Testis (tissue), 2 donors: ENCODE data around the gene PTPN13.

ENCODE experiments used
- POLR2A ChIP-seq: fragments of 450-650 bp; IDR thresholded peaks from one replicate; pipeline ENCODE4 v1.6.1; 2017; ENCODE audit warnings: antibody characterized with exemption, mild to moderate bottlenecking, moderate library complexity
- TF ChIP-seq, protein P1 (sequence below), 3 experiments: fragments of 450-650 bp in 2 of 3; fragments of 200-600 bp in 1 of 3; sonication (generic) in 1 of 3; IDR thresholded peaks; one replicate each; pipeline ENCODE4 v1.5.1; 2016 to 2019; ENCODE audit warnings: antibody characterized with exemption in 3 of 3, mild to moderate bottlenecking in 2 of 3, moderate library complexity in 1 of 3

DNA sequence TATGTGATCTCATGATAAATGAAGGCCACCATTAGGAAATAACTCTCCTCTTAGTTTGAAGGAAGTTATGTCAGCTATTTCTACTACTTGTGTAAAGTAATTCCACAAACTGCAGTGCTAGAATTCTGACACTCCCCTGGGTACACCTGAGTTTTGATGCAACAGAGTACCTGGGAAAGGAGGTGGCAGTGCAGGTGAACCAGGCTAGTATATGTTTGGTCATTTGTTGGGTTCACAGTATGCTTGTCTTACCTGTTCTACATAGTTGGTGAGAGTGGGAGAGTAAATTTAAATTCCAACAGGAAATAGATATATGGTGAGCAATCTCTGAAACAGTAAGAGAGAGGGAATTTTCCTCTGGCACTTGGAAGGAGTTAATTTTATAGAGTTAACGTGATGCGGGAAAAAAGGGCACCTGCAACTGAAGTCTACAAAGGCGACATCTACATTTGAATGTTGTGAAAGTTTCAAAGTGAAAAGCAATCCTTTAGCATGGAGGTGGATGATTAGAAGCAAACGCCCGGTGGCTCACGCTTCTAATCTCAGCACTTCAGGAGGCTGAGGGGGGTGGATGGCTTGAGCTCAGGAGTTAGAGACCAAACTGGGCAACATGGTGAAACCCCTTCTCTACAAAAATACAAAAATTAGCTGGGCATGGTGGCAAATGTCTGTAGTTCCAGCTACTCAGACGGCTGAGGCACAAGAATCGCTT, 263.4 kb downstream of the PTPN13 start:
- TF ChIP-seq, protein P1, sequence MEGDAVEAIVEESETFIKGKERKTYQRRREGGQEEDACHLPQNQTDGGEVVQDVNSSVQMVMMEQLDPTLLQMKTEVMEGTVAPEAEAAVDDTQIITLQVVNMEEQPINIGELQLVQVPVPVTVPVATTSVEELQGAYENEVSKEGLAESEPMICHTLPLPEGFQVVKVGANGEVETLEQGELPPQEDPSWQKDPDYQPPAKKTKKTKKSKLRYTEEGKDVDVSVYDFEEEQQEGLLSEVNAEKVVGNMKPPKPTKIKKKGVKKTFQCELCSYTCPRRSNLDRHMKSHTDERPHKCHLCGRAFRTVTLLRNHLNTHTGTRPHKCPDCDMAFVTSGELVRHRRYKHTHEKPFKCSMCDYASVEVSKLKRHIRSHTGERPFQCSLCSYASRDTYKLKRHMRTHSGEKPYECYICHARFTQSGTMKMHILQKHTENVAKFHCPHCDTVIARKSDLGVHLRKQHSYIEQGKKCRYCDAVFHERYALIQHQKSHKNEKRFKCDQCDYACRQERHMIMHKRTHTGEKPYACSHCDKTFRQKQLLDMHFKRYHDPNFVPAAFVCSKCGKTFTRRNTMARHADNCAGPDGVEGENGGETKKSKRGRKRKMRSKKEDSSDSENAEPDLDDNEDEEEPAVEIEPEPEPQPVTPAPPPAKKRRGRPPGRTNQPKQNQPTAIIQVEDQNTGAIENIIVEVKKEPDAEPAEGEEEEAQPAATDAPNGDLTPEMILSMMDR (IDR thresholded peaks at IDR 0.05) = no peak
- TF ChIP-seq POLR2A = no peak
